OCI-LY1 (cell line): ENCODE data around the gene RAI1.

ENCODE experiments used
- H2AFZ ChIP-seq: fragments of 200-600 bp; sonication (generic), shearing (Covaris generic); 2 replicates; pipeline ENCODE4 v1.6.0; 2014; ENCODE audit warnings: antibody characterized with exemption, mild to moderate bottlenecking, low read length
- H3F3A ChIP-seq: fragments of 200-600 bp; sonication (generic), shearing (Covaris generic); 2 replicates; pipeline ENCODE4 v1.6.0; 2014; ENCODE audit warnings: mild to moderate bottlenecking, antibody characterized with exemption, low read length, moderate library complexity; ENCODE audit not compliant: insufficient read depth
- H3K27ac ChIP-seq: fragments of 200-600 bp; sonication (generic); 2 replicates; pipeline ENCODE4 v1.5.1; 2014; ENCODE audit warnings: low read length, mixed run types, mild to moderate bottlenecking, low read depth; ENCODE audit not compliant: poor library complexity, severe bottlenecking
- H3K27me3 ChIP-seq: fragments of 200-600 bp; sonication (generic); 2 replicates; pipeline ENCODE4 v1.6.0; 2014; ENCODE audit warnings: antibody characterized with exemption, mild to moderate bottlenecking, low read length, moderate library complexity; ENCODE audit not compliant: insufficient read depth
- H3K36me3 ChIP-seq: fragments of 200-600 bp; sonication (generic); 2 replicates; pipeline ENCODE4 v1.6.1; 2014; ENCODE audit warnings: mild to moderate bottlenecking, antibody characterized with exemption, low read length, moderate library complexity, mixed read lengths; ENCODE audit not compliant: insufficient read depth
- H3K4me1 ChIP-seq: fragments of 200-600 bp; sonication (generic); 2 replicates; pipeline ENCODE4 v1.5.1; 2014; ENCODE audit warnings: mild to moderate bottlenecking, low read length, moderate library complexity; ENCODE audit not compliant: insufficient read depth, severe bottlenecking
- H3K4me2 ChIP-seq: fragments of 200-600 bp; sonication (generic), shearing (Covaris generic); 2 replicates; pipeline ENCODE4 v1.6.1; 2014; ENCODE audit warnings: low read length
- H3K4me3 ChIP-seq: fragments of 200-600 bp; sonication (generic); 2 replicates; pipeline ENCODE4 v1.5.1; 2014; ENCODE audit warnings: low read length, low read depth, mild to moderate bottlenecking, mixed read lengths; ENCODE audit not compliant: poor library complexity, severe bottlenecking
- H3K79me2 ChIP-seq: fragments of 200-600 bp; shearing (Covaris generic); 2 replicates; pipeline ENCODE4 v1.6.1; 2016; ENCODE audit warnings: mixed run types, low read length, mixed read lengths; ENCODE audit not compliant: insufficient read depth
- H3K9ac ChIP-seq: fragments of 200-600 bp; sonication (generic), shearing (Covaris generic); 2 replicates; pipeline ENCODE4 v1.6.1; 2014; ENCODE audit warnings: mild to moderate bottlenecking, low read length, mixed read lengths
- H3K9me2 ChIP-seq: fragments of 200-600 bp; sonication (generic), shearing (Covaris generic); 2 replicates; pipeline ENCODE4 v1.6.1; 2014; ENCODE audit warnings: low read depth, mild to moderate bottlenecking, low read length, mixed read lengths
- H3K9me3 ChIP-seq: fragments of 200-600 bp; shearing (Covaris generic); 2 replicates; pipeline ENCODE4 v1.6.1; 2014; ENCODE audit warnings: low read length, mixed read lengths
- H4K20me1 ChIP-seq: fragments of 200-600 bp; sonication (generic), shearing (Covaris generic); 2 replicates; pipeline ENCODE4 v1.6.0; 2016; ENCODE audit warnings: mild to moderate bottlenecking, low read length; ENCODE audit not compliant: insufficient read depth
- CTCF ChIP-seq: fragments of 200-600 bp; sonication (generic), shearing (Covaris generic); IDR thresholded peaks from 2 replicates; pipeline ENCODE4 v1.5.1; 2017; ENCODE audit warnings: mild to moderate bottlenecking, antibody characterized with exemption, low read length, moderate library complexity, mixed read lengths
- EZH2 ChIP-seq: fragments of 200-600 bp; sonication (generic), shearing (Covaris generic); IDR thresholded peaks from 2 replicates; pipeline ENCODE4 v1.8.0; 2017; ENCODE audit warnings: borderline replicate concordance, mixed run types, mild to moderate bottlenecking, antibody characterized with exemption, low read length, moderate library complexity, mixed read lengths

The RAI1 gene

GRCh38 chr17:17771498-17772201 is 90.4 kb downstream of the RAI1 start:
- Histone ChIP-seq H3K4me1 (peaks cover 16% of the 10 kb centered on the region), H3K27ac (no peak overlapping the region), H3K9me2 (no peaks in the 10 kb centered on the region), H3K9ac (no peak overlapping the region), H3K36me3 (no peaks in the 10 kb centered on the region), H3K79me2 (no peaks in the 10 kb centered on the region), H3K9me3 (no peaks in the 10 kb centered on the region), H3K27me3 (no peaks in the 10 kb centered on the region; the same call in 1 of the 2 replicates), H3F3A (no peaks in the 10 kb centered on the region), H3K4me2 (no peak overlapping the region), H4K20me1 (no peaks in the 10 kb centered on the region), H2AFZ (no peak overlapping the region), H3K4me3 (no peak overlapping the region)
- no peak for TF ChIP-seq CTCF
- TF ChIP-seq EZH2, result no peak

- Histone ChIP-seq H3K4me2 (no peak overlapping the region), H3K9me2 (no peaks in the 10 kb centered on the region), H3K9me3 (no peaks in the 10 kb centered on the region), H2AFZ (no peak overlapping the region), H3K36me3 (no peaks in the 10 kb centered on the region), H4K20me1 (no peaks in the 10 kb centered on the region), H3K4me1 (peaks cover 11% of the 10 kb centered on the region), H3K4me3 (no peak overlapping the region), H3K27ac (no peak overlapping the region), H3K27me3 (no peaks in the 10 kb centered on the region; the same call in 1 of the 2 replicates), H3F3A (no peaks in the 10 kb centered on the region), H3K79me2 (no peaks in the 10 kb centered on the region), H3K9ac (no peak overlapping the region)
- no peak for TF ChIP-seq CTCF
- TF ChIP-seq EZH2, result no peak
Observed at GRCh38 chr17:17772231-17772630, 91.0 kb downstream of the RAI1 start.

- H3K9ac ChIP-seq, result no peak overlapping the region
- H3K27ac ChIP-seq, result no peak overlapping the region
- H3K4me3 ChIP-seq, result no peak overlapping the region
Observed at GRCh38 chr17:17774009-17774881, 93.0 kb downstream of the RAI1 start.

More at GRCh38 chr17:17774009-17774881, 93.0 kb downstream of the RAI1 start:
- no peaks in the 10 kb centered on the region for H3K4me1 ChIP-seq
- H3K79me2 ChIP-seq, result no peaks in the 10 kb centered on the region
- TF ChIP-seq EZH2 (no peak), CTCF (peak; percentile 67)
- H3K9me2 ChIP-seq, result no peaks in the 10 kb centered on the region
- H3K36me3 ChIP-seq, result no peaks in the 10 kb centered on the region
- no peak overlapping the region for H2AFZ ChIP-seq
- no peaks in the 10 kb centered on the region; the same call in 1 of the 2 replicates for H3K27me3 ChIP-seq
- no peak overlapping the region for H3K4me2 ChIP-seq
- H3K9me3 ChIP-seq, result no peaks in the 10 kb centered on the region
- no peaks in the 10 kb centered on the region for H4K20me1 ChIP-seq
- H3F3A ChIP-seq, result no peaks in the 10 kb centered on the region
